Activated CD4-positive, CD25-positive, alpha-beta regulatory T cell treated with anti-CD3 and anti-CD28 coated beads, Interleukin-2, amount 50 U/mL, for 24 hours (primary cell): Measurements from ENCODE around the gene ZDHHC14.
A peak's percentile ranks its signal among the peaks of the same experiment; 100 is the strongest.
"Not testable (repeated sequence)": the region's sequence is repeated elsewhere in the genome, so short reads cannot be mapped to it uniquely, and the experiment has no call there.

Experiments used
- ATAC-seq, 2 donors: fragments of 150-1000 bp; cut with Tn5 transposase; one replicate each; pipeline ENCODE4 v1.10.0; 2021; ENCODE audit warnings: mild to moderate bottlenecking in 1 of 2, moderate library complexity in 1 of 2

The ZDHHC14 gene

DNA sequence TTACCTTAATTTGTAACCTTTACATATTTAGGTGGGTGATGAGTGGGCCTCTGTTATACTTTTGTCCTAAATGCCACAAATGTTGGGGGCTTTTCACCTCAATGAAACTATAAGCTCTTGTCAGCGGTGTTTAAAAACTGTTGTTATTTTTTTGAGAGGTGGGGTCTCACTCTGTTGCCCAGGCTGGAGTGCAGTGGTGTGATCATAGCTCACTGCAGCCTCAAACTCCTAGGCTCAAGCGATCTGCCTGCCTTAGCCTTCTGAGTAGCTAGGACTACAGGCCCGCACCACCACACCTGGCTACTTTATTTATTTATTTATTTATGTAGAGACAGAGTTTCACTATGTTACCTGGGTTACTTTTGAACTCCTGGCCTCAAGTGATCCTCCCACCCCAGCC is 66.7 kb downstream of the ZDHHC14 start:
- no peak for ATAC-seq

DNA sequence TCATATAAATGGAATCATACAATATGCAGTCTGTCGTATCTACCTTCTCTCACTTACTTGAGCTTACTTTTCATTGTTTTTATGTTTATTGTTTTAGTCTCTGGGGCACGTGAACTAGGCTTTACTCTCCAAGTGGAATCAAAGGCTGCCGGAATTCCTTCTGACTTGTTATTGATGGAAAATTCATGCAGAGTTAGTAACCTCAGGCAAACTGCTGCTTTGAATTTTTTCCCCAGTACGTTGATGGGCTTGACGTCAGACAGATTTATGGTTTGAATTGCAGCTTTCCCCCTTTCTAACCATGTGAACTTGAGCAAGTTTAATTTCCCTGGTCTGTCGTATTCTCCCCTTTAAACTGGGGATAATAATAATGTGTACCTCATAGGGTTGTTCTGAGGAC is 68.6 kb downstream of the ZDHHC14 start:
- ATAC-seq: no peak

DNA sequence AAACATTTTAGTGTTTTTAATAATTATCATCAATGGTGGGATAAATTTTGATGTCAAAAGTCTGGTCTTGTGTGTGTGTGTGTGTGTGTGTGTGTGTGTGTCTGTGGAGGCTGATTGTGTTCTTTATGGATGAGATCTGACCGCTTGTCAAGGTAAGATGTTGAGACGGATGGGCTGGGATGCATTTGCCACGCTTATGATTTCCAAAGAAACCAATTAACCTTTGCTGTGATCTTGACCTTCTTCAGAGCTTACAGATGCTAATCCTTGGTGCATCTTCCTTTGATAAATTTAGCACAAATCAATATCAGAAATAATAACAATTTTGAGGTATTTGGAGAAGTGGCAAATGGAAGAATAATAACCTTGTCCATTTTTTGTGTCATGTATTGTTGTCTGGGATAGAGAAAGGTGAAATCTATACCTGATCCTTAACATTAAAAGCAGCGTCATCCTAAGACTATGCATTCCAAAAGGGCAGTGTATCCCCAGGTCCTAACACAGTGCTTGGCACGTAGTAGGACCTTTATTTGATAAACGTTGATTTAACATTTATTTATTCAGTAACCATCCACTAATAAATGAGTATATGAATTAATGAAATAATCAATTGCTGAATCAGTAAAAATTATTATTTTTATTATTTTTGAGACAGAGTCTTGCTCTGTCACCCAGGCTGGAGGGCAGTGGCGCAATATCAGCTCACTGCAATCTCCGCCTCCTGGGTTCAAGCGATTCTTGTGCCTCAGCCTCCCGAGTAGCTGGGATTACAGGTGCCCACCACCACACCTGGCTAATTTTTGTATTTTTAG is 70.1 kb downstream of the ZDHHC14 start:
- ATAC-seq: no peak

DNA sequence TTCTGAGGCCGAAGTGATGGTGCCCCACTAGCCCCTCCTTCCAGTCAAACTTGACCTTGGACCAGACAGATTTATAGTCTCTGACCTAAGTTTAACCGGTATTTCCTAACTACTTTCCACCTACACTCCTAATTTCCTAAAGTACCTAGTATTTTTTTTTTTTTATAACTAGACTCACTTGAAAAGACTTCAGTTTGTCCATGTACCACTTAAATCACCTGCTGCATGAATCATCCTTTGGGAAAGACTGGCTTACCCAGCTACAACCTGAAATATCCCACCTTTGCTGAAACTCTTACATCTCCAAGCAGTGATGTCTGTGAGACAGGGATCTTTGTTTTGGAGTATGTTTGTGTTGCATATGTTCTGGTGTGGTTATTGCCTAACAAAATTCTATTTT is 71.1 kb downstream of the ZDHHC14 start:
- ATAC-seq: no peak

DNA sequence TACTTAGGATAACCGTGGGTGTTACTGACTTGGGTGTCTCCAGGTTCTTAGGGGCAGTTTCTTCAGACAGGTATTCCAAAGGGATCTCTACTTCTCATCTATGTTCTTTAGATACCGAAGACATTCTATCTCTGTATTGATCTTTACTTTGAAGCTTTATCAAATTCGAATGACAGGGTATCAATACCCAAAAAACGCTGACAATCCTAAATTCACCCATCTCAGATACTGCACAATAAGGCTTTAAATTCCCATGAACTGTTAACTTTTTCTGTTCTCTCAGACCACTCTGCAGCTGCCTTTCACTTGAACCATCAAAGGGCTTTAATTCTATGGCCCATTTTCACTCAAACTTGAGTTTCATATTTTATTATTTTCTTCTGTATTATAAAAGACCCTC is 72.1 kb downstream of the ZDHHC14 start:
- ATAC-seq: no peak

DNA sequence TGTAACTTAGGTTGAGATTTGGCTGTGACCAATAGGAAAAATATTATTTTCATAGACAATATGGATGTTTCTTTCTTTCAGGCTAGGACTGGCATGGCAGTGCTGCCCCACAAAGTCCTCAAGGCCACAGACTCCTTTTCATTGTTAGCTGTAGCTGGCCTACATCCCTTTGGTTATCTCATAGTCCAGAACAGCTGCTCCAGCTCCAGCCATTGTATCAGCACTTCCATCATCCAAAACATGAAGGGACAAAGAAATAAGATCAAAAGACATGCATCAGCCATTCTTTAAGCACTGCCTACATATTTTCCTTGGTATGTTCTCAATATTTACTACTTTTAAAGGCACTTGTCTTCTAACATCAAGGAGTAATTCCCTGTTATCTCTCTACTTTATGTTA is 73.0 kb downstream of the ZDHHC14 start:
- ATAC-seq: no peak

DNA sequence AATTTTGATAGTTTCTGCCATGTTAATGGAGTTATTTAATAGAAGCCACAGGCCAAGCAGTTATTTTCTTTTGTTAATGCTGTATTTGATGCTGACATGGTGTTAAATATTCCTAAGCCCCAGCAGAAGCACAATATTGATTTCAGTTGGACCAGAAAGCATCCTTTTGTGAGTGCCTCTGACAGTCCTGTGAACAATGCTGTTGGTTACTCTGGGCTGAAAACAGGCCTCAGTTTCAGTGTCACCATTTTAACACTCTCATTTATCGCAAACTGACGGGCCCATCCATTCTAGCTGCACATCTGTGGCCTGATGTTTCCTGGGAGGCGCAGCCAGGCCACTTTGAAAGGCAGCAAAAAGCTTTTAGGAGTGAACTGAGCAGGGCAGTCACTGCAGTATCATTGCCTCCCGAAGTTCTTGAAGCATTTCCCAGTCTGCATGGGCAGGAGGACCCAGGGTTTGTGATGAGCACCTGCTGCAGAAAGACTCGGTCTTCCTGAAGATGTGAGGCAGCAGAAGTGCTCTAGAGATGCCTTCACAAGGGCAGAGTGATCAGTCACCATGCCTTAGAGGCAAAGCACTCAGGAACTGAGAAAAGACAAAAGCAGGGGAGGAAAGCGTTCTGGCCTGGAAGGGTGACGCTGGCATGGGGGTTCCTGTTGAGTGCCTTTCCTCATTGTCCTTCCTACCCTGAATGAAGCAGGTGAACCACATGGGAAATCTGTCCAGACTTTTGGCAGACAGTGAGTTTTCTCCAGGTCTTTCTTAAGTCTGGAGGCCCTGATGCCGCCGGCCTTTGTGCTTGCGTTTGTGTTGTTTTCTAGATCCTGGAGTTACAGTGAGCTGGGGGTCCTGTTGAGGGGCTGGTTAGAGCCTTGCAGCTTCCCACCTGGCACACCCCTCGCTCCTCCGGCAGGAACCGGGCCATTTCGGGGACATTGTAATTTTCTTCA is 74.0 kb downstream of the ZDHHC14 start:
- no peak for ATAC-seq

DNA sequence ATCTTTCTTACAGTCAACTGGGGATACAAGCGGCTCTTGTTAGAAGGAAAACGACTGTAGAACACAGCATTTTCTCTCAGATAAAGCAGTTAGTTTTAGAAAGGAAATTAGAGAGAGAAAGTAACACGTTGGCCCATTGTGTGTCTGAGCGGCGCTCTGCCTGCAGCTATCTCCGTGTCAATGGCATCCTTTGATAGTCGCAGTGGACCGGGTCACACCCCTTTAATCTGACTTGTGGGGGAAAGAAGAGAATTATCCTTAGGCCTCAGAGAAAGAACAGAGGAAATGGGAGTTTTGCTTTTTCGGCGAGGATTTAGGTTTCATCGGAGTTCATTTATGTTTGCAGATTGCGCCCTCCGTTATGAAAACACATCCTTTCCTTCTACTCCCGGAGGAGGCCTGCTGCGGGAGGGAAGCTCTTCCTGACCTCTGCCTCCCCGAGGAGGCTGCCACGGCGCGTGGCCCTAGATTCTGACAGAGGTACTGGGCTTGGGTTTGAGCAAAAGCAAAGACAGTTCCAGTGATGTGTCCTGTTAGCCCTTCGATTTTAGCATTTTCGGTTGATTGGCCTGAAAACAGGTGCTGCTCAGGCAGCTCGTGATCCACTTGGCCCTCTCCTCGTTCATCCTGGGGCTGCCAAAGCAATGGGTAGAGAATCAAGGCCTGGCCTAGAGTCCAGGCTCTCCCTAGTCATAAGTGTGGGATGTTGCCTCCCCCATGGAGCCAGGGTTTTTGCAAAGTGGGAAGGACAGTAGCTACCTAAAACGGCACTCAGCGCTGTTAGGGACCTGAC is 74.9 kb downstream of the ZDHHC14 start:
- no peak for ATAC-seq

DNA sequence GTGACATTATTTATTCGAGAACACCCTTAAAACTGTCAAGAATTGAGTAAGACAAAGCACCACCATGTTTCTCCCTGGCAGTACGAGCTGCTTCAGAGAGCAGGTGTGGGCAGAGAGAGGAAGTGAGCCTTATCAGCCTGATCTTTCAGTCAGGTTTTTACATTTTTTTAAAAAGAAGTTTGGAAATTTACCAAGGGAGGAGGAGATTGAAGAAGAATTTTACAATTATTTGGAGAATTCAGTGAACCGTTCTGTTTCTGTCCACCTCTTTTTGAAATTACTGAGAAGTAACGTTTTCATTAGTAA is 75.5 kb downstream of the ZDHHC14 start:
- ATAC-seq: no peak

DNA sequence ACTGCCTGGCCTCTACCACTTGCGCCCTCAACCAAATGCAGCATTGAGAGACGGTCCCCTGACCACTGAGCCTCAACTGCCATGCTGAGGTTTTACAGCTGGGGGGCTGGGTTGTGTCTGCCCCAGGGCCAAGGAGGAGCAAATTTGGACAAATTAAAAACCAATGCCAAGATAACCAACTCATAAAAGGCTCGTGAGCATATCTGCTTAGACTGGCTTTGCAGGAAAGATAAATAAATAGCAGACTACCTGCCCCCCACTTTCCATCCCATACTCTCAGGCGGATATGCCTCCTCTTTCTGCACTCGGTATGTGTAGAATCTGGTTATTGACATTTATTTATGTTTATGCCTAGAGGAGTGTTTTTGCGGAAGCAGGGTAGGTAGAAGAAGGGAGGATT is 76.8 kb downstream of the ZDHHC14 start:
- ATAC-seq: no peak

DNA sequence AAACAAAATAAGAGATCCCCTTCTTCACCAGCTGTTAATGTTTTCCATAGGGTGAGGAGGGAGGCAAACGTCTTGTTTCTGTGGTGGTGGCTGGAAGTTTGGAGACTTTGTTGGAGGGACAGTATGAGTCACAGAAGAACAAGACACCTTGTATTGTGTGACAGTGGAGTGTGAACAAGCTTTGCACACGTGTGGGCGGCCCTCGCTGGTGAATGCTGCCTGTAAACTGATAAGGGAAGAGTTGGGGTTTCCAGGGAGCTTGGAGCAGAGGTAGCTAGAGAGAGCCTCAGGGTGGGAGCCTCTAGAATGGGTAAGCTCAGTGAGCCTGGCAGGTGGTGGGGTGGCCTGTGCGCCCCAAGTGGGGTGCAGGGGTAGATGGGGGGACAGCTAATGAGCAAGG is 78.3 kb downstream of the ZDHHC14 start:
- ATAC-seq: no peak

DNA sequence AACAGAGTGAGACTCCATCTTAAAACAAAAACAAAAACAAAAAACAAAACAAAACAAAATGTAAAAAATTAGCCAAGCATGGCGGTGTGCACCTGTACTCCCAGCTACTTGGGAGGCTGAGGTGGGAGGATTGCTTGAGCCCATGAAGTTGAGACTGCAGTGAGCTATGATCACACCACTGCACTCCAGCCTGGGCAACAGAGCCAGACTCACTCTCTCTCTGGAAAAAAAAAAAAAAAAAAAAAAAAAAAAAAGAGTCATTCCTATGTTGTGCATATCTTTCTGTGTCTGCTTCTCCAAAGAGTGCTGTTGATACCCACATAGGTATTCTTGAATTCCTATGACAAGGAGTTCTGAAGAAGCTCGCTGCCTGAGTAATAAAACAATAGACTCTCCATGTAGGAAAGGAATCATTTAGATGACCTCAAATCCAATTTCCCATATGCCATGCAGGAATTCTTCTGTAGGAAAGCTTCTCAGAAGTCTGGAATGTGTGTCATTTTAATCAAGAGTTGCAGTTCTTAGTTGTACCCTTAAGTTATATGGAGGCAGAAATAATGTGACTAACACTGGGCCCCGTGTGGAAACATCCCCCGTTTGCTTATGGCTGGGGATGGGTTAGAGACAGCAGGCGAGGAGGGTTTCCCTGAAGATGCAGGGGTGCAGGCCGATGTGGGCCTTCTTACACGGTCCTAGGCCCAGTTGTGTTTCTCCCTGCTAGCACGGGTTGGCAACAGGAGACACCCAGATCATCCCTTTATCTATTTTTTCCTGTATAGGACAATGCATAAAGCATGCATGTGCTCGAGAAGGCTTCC is 79.4 kb downstream of the ZDHHC14 start:
- peak in 1 of 2 donors; percentile 7 for ATAC-seq

DNA sequence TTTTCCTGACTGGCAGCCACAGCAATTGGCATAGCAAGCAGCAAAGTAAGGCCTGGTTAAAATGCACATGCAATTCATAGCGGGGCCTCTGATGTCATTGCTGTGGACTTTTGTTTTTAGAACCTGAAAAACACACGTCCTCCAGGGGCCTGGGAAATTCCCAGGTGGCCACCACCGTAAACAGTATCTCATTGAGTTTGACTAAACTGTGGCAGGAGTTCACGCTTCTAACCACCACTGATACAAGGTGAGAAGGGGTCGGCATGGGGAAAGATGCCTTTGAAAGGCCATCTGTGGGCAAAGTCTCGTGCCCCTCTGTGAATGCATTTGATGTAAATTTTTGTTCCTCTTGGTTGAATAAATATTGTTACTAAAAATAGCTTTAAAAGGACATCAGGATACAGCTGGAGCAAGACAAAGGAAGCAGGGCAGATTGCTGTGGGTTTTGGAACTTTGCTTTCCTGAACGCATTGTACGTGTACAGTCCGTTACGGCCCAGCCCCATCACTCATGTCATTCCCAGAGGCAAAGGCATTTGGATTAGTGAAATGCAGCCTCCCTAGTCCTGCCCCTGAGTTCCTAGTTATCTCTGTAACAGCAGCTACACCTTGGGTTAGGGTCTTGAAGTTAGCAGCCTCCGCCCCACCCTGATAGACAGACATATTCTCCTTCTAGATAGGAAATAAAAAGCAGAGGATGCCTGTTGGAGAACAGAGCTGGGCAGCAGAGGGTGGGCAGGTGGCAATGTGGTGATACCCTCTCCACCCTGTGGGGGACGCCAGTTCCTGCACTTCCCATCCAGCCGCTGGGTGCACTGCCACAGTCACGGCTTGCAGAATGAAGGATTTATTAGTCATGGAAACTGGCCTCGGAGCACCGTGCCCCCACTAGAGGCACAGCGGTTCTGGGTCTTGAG is 80.3 kb downstream of the ZDHHC14 start:
- ATAC-seq: peak; percentile 61 to 75

DNA sequence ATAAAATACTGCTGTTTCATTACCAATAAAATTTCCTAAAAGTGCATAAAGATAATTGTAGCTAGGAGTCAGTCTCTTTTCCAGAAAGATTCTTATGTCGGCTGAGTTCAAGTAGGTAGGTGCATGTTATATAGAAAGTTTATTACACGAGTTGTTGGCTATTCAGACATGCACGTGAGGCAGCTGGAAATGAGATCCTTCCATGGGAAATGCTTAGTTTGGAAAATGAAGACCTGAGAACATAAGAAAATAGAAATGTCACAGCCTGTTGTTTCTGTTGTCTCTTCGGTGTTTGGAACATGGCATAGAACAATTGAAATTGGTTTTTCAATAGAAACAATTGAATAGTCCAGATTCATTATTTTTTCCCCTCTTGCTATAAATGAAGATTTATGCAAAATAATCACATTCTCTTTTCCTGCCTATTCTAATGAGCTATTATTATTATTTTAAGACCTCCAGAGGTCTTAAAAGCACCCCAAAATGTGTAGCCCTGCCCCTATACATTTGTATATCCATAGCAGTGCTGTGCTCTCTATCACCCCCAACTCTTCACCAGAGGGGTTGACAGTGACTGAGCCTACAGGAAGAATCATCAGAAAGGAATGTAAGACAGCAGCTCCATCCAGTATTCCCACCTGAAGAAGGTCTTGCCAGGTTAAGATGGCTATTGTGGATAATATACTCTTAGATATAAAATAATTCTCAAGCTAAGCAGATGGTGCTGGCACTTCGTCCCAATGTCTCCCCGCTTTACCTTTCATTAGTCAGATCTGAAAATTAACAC is 82.2 kb downstream of the ZDHHC14 start:
- no peak for ATAC-seq

DNA sequence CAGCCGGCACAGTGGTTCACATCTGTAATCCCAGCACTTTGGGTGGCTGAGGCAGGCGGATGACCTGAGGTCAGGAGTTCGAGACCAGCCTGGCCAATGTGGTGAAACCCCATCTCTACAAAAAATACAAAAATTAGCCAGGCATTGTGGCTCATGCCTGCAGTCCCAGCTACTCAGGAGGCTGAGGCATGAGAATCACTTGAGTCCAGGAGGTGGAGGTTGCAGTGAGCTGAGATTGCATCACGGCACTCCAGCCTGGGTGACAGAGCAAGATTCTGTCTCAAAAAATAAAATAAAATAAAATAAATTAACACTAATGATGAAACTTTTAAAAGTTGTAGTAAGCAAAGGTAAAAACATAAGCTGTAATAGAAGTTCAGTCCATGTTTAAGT is 82.7 kb downstream of the ZDHHC14 start:
- ATAC-seq: not testable (repeated sequence)

DNA sequence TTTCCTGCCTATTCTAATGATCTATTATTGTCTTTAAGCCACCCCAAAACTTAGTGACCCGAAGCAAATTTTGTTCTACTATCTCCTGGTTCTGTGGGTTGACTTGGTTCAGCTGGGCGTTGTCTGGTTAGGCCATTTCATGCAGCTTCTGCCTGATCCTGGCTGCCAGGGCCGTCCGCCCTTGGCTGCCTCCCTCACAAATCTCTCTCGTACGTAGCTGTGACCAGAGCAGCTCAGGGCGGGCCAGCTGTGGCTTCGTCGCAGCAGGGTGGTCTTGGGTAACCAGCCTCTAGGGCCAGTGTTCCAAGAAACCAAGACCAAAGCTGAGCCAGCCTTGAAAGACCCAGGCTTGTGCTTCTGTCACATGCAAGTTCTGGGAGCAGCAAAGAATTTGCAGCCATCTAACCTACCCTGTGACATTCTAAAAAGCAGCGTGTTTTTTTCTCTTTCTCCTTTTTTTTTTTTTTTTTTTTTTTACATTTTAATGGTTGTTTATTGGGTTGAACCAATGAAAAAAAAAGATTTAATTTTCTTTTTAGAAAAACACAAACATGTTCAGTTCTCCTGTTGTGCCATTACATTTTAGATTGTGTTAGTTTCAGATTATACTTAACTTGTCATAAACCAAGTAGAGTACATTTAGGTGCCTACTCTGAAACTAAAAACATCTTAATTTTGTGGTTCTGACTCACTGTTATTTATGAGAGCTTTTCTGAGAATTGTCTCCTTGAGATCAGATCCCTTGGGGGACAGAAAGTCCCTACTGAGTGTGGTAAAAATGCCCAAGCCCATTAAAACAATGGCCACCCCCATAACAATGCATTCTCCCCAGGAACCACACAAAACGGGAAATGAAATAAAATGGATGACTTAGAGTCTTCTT is 83.9 kb downstream of the ZDHHC14 start:
- peak; percentile 67 to 72 for ATAC-seq

DNA sequence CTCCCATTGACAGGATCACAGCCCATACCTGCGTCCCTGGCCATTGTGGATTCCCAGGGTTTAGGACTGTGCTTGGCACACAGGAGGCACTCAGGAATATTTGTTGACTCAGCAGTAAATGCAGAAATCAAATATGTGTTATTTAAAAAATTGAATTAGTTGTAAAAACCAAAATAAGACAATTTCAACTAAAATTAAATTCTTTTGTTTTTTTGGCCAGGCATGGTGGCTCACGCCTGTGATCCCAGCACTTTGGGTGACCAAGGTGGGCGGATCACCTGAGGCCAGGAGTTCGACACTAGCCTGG is 85.3 kb downstream of the ZDHHC14 start:
- no peak for ATAC-seq

DNA sequence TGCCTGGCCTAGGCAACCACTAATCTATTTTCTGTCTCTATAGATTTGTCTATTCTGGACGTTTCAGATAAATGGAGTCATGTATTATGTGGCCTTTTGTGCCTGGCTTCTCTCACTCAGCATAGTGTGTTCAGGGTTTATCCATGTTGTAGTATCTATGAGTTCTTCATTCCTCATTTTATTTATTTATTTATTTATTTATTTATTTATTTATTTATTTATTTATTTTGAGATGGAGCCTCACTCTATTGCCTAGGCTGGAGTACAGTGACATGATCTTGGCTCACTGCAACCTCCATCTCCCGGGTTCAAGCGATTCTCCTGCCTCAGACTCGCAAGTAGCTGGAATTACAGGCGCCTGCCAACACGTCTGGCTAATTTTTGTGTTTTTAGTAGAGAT is 86.3 kb downstream of the ZDHHC14 start:
- ATAC-seq: not testable (repeated sequence)

DNA sequence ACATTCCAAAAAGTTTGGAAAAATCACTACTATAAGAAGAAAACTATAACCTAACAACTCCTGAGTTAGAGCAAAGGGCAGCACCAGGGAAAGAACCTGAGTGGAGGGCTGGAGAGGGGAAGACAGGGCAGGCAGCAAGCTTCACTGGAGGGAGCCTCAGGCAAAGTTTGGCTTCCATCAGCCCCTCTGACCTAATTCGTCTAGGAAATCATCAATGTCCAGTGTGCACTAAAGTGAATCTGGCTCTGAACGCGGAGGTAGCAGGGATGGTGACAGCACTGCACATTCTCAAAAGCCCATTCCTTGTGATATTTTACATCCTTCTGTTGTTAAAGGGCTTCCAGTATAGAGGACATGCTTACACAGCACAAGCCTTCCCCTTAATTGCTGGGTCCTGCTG is 87.1 kb downstream of the ZDHHC14 start:
- no peak for ATAC-seq

DNA sequence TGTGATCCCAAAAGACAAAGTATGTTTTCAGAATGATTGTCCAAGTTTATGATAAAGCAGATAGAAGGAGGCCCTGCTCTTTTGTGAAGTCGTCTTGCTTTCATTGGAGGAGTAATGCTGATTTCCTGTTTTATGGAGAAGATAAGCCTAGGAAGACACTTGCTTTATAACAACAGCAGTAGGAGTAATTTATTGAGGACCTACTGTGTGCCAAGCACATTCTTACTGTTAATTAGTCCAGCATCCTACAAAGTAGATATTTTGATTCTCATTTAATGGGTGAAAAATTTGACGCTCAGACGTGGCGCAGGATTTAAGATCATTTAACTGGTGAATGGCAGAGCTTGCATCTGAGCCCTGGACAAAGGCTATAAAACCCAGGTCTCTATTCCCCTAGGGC is 87.6 kb downstream of the ZDHHC14 start:
- ATAC-seq: no peak
